G401.6 (cell line): ENCODE measurements around the gene CCDC27.

Experiments
- FAIRE-seq: peaks from 2 replicates; lab custom pipeline; 2012; peaks lifted over from hg19 to GRCh38; lab: Jason Lieb, UNC

The CCDC27 gene

DNA sequence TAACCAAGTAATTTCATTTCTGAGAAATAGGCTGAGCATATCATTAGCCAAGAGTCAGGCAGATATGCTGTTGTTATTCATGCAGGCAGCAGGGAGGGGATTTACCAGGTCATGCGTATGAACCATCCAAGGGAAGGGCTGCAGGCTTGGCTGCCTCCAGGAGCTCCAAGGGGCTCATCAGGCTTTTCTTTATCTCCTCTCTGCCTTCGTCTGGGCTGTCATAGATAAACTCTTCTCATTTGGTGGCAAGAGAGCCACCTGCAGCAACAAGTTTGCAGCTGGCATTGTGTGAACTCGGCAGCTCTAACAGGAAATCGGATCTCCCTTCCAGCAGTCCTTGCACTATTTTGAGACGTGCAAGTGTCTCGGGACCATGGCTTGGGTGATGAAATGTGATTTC, 7.5 kb downstream of the CCDC27 start:
- no peak for FAIRE-seq

GRCh38 chr1:3761296-3762010, 9.2 kb downstream of the CCDC27 start:
- no peak for FAIRE-seq

- no peak for FAIRE-seq
These were observed 10.1 kb downstream of the CCDC27 start for GRCh38 chr1:3762151-3762872.

DNA sequence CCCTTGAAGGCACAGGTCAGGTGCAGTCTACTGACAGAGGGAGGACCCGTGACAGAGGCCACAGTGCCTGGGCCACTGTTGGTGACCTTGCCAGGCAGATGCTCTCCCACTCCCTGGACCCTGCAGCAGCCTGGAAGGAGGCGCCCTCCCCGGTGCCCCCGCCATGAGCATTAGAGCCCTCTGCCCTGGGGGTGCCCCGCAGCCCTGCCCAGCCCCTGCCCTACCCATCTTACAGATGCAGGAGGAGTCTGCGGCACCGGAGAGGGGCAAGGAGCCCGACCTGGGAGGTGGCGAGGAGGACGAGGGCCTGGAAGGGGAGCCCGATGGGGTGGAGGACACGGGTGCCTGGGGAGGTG, 10.6 kb downstream of the CCDC27 start:
- FAIRE-seq, result no peak

DNA sequence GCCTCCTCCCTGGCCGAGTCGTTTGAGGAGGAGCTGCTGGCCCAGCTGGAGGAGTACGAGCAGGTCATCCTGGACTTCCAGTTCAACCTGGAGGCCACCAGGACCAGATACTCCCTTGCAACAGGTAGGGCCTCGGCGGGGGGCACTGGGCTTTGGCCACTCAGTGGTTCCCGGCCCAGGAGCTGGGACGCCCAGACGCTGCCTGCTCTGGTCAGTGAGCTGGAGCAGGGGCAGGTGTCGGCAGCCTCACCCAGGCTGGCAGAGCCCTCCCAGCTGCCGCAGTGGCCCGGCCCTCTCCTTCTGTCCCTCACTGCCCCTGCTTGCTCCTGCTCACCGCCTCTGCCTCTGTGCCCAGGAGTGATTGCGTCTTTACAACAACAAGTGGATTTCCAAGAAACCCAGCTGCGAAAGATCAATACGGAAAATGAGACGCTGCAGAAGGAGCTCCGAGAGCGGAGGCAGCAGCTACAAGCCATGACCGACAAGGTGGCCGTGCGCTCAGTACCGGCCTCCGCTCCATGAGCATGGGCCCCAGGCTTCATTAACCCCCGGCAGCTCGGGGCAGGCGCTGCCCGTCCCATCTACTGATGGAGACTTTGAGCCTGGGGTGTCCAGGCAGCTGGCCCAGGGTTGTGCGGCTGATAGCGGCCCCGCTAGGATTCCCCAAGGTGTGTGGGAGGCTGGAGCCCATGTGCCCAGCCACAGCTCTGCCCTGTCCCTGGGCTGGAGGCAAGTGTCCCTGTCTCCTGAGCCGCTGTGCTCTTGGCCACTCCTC, 11.3 kb downstream of the CCDC27 start:
- FAIRE-seq, result no peak

- no peak for FAIRE-seq
These were observed 15.2 kb downstream of the CCDC27 start for GRCh38 chr1:3767328-3767925.

- FAIRE-seq, result no peak
These were observed 16.7 kb downstream of the CCDC27 start for GRCh38 chr1:3768811-3769390.

- FAIRE-seq, result no peak
These were observed 18.0 kb downstream of the CCDC27 start for GRCh38 chr1:3770047-3770765.

DNA sequence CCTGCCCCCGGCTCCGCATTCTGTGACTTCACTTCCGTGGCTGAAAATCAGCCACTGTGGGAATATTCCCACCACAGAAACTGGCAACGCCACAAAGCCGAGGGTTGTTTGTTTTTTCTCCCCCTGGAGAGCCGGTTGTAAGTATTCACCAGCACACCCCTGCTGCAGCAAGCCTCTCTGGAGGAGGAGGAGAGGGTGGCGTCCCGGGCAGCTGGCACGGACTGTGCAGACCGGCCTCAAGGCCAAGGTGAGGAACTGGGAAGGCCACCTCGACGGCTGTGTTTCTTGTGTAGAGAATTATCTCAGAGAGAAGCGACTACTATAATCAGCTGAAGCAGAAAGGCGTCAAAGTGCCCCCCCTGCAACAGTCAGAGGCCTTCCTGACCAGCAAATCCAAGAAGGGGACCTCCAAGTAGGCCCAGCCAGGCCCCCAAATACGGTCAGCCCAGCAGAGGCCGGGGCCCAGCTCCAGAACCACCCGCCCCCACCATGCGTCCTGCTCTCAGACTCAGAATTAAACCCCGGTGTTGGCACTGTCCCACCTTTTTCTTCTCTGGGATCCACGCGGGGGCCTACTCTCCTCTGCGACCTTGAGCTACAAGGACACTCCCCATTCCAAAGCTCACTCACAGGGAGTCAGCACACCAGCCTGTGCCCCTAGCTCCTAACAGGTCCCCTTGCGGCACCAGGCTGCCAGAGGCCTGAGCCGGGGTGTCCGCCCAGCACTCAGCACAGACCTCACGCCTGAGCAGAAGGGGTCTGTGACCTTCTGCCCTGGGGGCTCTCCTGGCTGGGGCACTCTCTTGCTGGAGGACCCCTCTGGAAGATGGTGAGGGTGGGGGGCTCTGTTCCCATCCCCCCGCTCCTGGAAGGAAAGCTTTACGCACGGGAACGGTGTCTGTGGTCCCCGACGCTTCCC, 19.1 kb downstream of the CCDC27 start:
- FAIRE-seq, result no peak

GRCh38 chr1:3772027-3772714, 19.9 kb downstream of the CCDC27 start:
- no peak for FAIRE-seq

GRCh38 chr1:3772715-3773571, 20.7 kb downstream of the CCDC27 start, which contains the start of gene SMIM1:
Gene SMIM1, plus strand, starts transcription at chr1:3772749. Its CDS starts 2,625 bp downstream, at chr1:3775374.
- FAIRE-seq, result no peak

- FAIRE-seq, result no peak
These were observed 21.5 kb downstream of the CCDC27 start for GRCh38 chr1:3773572-3774275.

- no peak for FAIRE-seq
These were observed 22.2 kb downstream of the CCDC27 start for GRCh38 chr1:3774276-3774945.

- no peak for FAIRE-seq
These were observed 22.8 kb downstream of the CCDC27 start for GRCh38 chr1:3774946-3775489.

DNA sequence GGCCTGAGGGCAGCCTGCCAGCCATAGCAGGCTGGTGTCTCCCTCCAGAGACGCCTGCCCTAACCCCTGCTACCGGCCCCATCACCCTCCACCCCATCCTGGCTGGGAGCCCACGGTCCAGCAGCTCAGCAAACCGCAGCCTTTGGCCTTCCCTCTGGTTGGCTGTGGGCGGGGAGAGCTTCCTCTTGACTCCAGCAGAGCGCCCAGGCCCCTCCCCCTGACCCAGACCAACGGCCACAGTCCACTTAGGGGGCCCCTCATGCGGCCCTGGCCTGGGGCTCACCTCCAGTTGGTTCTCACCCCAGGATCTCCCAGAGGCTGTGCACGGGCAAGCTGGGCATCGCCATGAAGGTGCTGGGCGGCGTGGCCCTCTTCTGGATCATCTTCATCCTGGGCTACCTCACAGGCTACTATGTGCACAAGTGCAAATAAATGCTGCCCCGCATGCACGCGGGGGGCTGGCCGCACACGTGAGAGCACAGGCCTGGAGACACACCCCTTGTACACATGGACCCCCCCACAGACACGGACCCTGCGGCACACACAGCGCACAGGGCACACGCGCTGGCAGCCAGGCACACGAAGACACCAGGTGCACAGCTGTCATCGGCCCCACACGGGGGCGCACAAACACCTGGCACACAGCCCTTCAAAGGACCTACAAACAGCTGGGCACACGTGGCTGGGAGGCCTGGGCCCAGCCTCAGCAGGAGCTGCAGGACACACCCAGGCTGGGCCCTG, 23.4 kb downstream of the CCDC27 start:
- no peak for FAIRE-seq

DNA sequence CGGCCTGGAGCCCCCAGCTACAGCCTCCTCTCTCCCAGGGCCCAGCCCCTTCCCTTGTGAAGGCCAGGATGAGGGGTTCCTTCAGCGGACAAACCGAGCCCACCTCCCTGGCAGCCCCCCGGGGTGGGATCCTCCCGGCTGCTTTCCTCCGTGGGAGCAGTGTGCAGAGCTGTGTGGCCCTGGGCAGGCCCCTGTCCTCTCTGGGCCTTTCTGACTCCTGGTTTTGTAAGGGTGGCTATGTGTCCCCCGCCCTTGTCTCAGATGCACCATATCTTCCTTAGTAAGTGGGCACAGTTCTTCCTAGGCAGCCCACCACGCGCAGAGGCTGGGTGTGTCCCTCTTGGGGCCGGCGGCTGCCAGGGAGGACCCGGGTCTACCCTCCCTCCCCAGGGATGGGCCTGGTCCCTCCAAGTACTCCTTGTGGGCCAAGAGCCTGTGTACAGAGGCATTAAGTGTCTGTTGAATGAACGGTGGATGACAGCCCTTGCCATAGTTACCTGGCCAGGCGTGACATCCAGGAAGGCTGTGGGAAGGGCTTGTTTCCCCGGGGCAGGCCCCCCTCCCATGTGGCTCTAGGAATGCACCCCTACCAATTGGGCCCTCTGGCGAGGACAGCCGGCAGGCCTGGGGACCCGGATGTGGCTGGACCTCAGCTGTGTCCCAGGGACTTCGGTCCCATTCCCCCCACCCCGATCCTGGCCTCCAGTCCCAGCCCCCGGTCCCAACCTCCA, 24.1 kb downstream of the CCDC27 start:
- FAIRE-seq, result no peak
